Activated B cell treated with CpG ODN at 0.5 μM for 24 hours (primary cell): ENCODE measurements around the gene FRG1. TPM values are rescaled to one million over a fixed set of nuclear protein-coding genes. Genes with fewer than 3 reads are reported as not detected.
"Not testable (repeated sequence)": the region's sequence is repeated elsewhere in the genome, so short reads cannot be mapped to it uniquely, and the experiment has no call there.

Experiments used
- ATAC-seq: fragments of 200-7000 bp; cut with Tn5 transposase; one replicate; pipeline ENCODE4 v1.10.0; 2021; ENCODE audit warnings: low read depth, mild to moderate bottlenecking, moderate library complexity
- CTCF ChIA-PET: fragments of 350-600 bp; sonication (Branson Sonifier 250); formaldehyde crosslinking; loops from one replicate; lab custom pipeline; 2021; ENCODE audit warnings: antibody characterized with exemption; lab: Charles Lee
- POLR2A ChIA-PET: fragments of 350-600 bp; sonication (Branson Sonifier 250); formaldehyde crosslinking; loops from one replicate; lab custom pipeline; 2021; ENCODE audit warnings: antibody characterized with exemption; lab: Charles Lee
- DNase-seq: peaks from one replicate; pipeline ENCODE4 v3.0.0; 2022
- H3K27ac Mint-ChIP-seq: one replicate; pipeline ENCODE4 v1.8.0; 2020; ENCODE audit warnings: mixed read lengths
- H3K27me3 Mint-ChIP-seq: one replicate; pipeline ENCODE4 v1.8.0; 2021; ENCODE audit warnings: mixed read lengths
- H3K36me3 Mint-ChIP-seq: one replicate; pipeline ENCODE4 v1.8.0; 2021; ENCODE audit warnings: low read depth, mixed read lengths
- H3K4me1 Mint-ChIP-seq: one replicate; pipeline ENCODE4 v1.8.0; 2021; ENCODE audit warnings: mixed read lengths
- H3K4me3 Mint-ChIP-seq: one replicate; pipeline ENCODE4 v1.8.0; 2020; ENCODE audit warnings: mild to moderate bottlenecking, mixed read lengths
- H3K9me3 Mint-ChIP-seq: one replicate; pipeline ENCODE4 v1.8.0; 2020; ENCODE audit warnings: mixed read lengths
- intact Hi-C: fragments of 100-400 bp; cut with micrococcal nuclease; formaldehyde crosslinking; loops from one replicate; pipeline ENCODE4 v1.15.1; 2024
- total RNA-seq: library from RNA; stranded (reverse); gene quantifications from 2 replicates; pipeline ENCODE4 v1.2.3, GENCODE V29; 2022
- TF ChIP-seq, protein P1 (sequence below): fragments of 200-600 bp; IDR thresholded peaks from one replicate; pipeline ENCODE4 v1.8.0; 2022; ENCODE audit warnings: antibody characterized with exemption, mild to moderate bottlenecking

Gene FRG1
- total RNA-seq, 1 donor from 2014 or later = 45.1 TPM

- H3K27ac Mint-ChIP-seq = no peak overlapping the region
- peaks cover 12% of the 10 kb centered on the region for H3K9me3 Mint-ChIP-seq
- ChIA-PET POLR2A (no interaction called here), CTCF (no interaction called here)
- no peaks in the 10 kb centered on the region for H3K27me3 Mint-ChIP-seq
- no peak for DNase-seq
- no peak overlapping the region for H3K4me3 Mint-ChIP-seq
- H3K4me1 Mint-ChIP-seq = no peaks in the 10 kb centered on the region
- intact Hi-C loops = no loop called here
- TF ChIP-seq, protein P1, sequence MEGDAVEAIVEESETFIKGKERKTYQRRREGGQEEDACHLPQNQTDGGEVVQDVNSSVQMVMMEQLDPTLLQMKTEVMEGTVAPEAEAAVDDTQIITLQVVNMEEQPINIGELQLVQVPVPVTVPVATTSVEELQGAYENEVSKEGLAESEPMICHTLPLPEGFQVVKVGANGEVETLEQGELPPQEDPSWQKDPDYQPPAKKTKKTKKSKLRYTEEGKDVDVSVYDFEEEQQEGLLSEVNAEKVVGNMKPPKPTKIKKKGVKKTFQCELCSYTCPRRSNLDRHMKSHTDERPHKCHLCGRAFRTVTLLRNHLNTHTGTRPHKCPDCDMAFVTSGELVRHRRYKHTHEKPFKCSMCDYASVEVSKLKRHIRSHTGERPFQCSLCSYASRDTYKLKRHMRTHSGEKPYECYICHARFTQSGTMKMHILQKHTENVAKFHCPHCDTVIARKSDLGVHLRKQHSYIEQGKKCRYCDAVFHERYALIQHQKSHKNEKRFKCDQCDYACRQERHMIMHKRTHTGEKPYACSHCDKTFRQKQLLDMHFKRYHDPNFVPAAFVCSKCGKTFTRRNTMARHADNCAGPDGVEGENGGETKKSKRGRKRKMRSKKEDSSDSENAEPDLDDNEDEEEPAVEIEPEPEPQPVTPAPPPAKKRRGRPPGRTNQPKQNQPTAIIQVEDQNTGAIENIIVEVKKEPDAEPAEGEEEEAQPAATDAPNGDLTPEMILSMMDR = no peak
- ATAC-seq = no peak
- H3K36me3 Mint-ChIP-seq = peaks cover 21% of the 10 kb centered on the region
Measured at GRCh38 chr4:189917161-189917891, 23.3 kb upstream of the FRG1 start.

DNA sequence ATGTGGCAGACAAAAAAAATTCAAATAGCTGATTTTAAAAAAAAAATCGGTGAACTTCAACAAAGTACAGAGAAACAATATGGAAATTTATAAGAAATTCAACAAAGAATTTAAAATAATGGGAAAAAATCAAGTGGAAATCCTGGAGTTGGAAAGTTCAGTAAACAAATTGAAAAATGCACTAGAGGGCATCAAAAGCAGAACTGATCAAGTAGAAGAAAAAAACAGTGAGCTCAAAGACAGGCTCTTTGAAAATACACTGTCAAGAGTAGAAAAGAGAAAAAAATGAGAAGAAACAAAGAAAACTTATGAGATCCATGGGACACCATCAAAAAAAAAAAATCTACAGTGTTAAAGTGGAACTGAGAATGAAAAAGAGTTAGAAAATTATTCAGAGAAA lies 19.6 kb upstream of the FRG1 start:
- Mint-ChIP-seq H3K4me1 (no peaks in the 10 kb centered on the region), H3K27me3 (no peaks in the 10 kb centered on the region), H3K27ac (no peak overlapping the region), H3K9me3 (peaks cover 17% of the 10 kb centered on the region), H3K4me3 (no peak overlapping the region), H3K36me3 (peaks cover 30% of the 10 kb centered on the region)
- ChIA-PET POLR2A (no interaction called here), CTCF (no interaction called here)
- DNase-seq = no peak
- TF ChIP-seq, protein P1 = no peak
- intact Hi-C loops = no loop called here
- no peak for ATAC-seq

GRCh38 chr4:189926742-189927141 lies 13.9 kb upstream of the FRG1 start:
- peaks cover 14% of the 10 kb centered on the region for H3K9me3 Mint-ChIP-seq
- H3K27me3 Mint-ChIP-seq, POLR2A ChIA-PET, CTCF ChIA-PET, H3K27ac Mint-ChIP-seq, intact Hi-C loops, H3K4me3 Mint-ChIP-seq, DNase-seq, H3K4me1 Mint-ChIP-seq, ATAC-seq: not testable (repeated sequence)
- peaks cover 13% of the 10 kb centered on the region for H3K36me3 Mint-ChIP-seq

GRCh38 chr4:189941005-189941450 lies 356 bp downstream of the FRG1 start:
- ChIA-PET CTCF (no interaction called here), POLR2A (no interaction called here)
- intact Hi-C loops = no loop called here
- no peak for DNase-seq
- Mint-ChIP-seq H3K4me1 (peaks cover 51% of the 10 kb centered on the region), H3K4me3 (peak overlapping the region; percentile 91), H3K9me3 (peaks cover 2% of the 10 kb centered on the region), H3K27me3 (no peaks in the 10 kb centered on the region), H3K36me3 (peaks cover 36% of the 10 kb centered on the region), H3K27ac (peak overlapping the region; percentile 90)
- TF ChIP-seq, protein P1 = no peak
- no peak for ATAC-seq

- Mint-ChIP-seq H3K4me1 (peaks cover 56% of the 10 kb centered on the region), H3K4me3 (peak overlapping the region; percentile 55), H3K36me3 (peaks cover 48% of the 10 kb centered on the region)
- POLR2A ChIA-PET, H3K9me3 Mint-ChIP-seq, intact Hi-C loops, H3K27me3 Mint-ChIP-seq, DNase-seq, H3K27ac Mint-ChIP-seq, CTCF ChIA-PET, ATAC-seq: not testable (repeated sequence)
Measured at GRCh38 chr4:189942412-189942811, 1.7 kb downstream of the FRG1 start.

DNA sequence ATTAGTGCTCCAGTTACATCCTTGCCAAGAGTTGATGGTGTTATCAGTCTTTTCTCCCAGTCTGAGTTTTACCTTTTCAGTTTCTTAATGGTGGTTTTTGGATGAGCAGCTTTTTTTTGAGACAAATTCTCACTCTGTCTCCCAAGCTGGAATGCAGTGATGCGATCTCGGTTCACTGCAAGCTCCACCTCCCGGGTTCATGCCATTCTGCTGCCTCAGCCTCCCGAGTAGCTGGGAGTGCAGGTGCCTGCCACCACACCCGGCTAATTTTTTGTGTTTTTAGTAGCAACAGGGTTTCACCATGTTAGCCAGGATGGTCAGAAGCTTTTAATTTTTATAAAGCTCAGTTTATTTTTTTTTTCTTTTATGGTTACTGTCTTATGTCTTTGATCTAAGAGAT lies 3.4 kb downstream of the FRG1 start:
- H3K27me3 Mint-ChIP-seq, POLR2A ChIA-PET, CTCF ChIA-PET, H3K9me3 Mint-ChIP-seq, ATAC-seq, intact Hi-C loops, DNase-seq, H3K4me3 Mint-ChIP-seq, H3K27ac Mint-ChIP-seq: not testable (repeated sequence)
- H3K36me3 Mint-ChIP-seq = peaks cover 64% of the 10 kb centered on the region
- H3K4me1 Mint-ChIP-seq = peaks cover 65% of the 10 kb centered on the region

DNA sequence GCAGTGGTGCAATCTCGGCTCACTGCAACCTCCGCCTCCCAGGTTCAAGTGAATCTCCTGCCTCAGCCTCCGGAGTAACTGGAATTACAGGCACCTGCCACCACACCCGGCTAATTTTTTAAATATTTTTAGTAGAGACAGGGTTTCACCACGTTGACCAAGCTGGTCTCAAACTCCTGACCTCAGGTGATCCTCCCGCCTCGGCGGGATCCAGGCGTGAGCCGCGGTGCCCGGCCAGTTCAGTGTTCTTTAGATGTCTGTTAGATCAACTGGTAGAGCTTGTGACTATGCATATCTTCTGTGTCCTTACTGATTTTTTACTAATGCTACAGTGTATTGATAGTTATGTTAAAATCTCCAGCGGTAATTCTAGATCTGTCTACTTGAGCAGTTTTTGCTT lies 6.2 kb downstream of the FRG1 start:
- CTCF ChIA-PET, H3K27me3 Mint-ChIP-seq, intact Hi-C loops, H3K9me3 Mint-ChIP-seq, DNase-seq, ATAC-seq, POLR2A ChIA-PET, H3K27ac Mint-ChIP-seq, H3K4me3 Mint-ChIP-seq: not testable (repeated sequence)
- H3K4me1 Mint-ChIP-seq = peaks cover 51% of the 10 kb centered on the region
- peaks cover 67% of the 10 kb centered on the region for H3K36me3 Mint-ChIP-seq

DNA sequence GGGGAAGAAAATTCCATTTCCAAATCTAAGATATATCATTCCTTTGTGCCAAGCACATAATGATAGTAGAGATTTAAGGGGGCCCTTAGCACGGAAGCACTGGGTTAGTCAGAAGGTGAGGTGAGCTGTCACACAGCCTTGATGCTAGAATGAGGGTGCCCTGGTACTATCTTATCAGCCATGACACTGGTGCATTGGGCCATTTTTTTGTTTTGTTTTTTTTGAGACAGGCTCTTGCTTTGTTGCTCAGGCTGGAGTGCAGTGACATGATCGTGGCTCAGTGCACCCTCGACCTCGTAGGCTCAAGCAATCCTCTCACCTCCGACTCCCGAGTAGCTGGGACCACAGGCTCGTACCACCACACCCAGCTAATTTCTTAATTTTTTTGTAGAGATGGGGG lies 7.8 kb downstream of the FRG1 start:
- H3K4me3 Mint-ChIP-seq, H3K27me3 Mint-ChIP-seq, intact Hi-C loops, DNase-seq, H3K27ac Mint-ChIP-seq, H3K9me3 Mint-ChIP-seq, ATAC-seq, CTCF ChIA-PET: not testable (repeated sequence)
- peaks cover 38% of the 10 kb centered on the region for H3K4me1 Mint-ChIP-seq
- POLR2A ChIA-PET = interaction anchor here (1.6 kb wide), 1 partner anchor 8 kb away, joined by 3 read pairs; the partner anchor contains the start of gene FRG1
- peaks cover 71% of the 10 kb centered on the region for H3K36me3 Mint-ChIP-seq

- Mint-ChIP-seq H3K9me3 (peaks cover 24% of the 10 kb centered on the region), H3K36me3 (peaks cover 13% of the 10 kb centered on the region)
- CTCF ChIA-PET, intact Hi-C loops, ATAC-seq, H3K27me3 Mint-ChIP-seq, POLR2A ChIA-PET, H3K27ac Mint-ChIP-seq, DNase-seq, H3K4me1 Mint-ChIP-seq, H3K4me3 Mint-ChIP-seq: not testable (repeated sequence)
Measured at GRCh38 chr4:189969291-189969690, 28.6 kb downstream of the FRG1 start.
